ENCODE data around the gene RNF212B. TPM values are rescaled to one million over a fixed set of nuclear protein-coding genes. Genes with fewer than 3 reads are reported as not detected.

Gene RNF212B
- total and polyA plus RNA-seq, 2 of the 13 experiments (the other 11 are each of a cell fraction or from before 2014, with no cell fraction given): 0.05 TPM; not detected in 1

DNA sequence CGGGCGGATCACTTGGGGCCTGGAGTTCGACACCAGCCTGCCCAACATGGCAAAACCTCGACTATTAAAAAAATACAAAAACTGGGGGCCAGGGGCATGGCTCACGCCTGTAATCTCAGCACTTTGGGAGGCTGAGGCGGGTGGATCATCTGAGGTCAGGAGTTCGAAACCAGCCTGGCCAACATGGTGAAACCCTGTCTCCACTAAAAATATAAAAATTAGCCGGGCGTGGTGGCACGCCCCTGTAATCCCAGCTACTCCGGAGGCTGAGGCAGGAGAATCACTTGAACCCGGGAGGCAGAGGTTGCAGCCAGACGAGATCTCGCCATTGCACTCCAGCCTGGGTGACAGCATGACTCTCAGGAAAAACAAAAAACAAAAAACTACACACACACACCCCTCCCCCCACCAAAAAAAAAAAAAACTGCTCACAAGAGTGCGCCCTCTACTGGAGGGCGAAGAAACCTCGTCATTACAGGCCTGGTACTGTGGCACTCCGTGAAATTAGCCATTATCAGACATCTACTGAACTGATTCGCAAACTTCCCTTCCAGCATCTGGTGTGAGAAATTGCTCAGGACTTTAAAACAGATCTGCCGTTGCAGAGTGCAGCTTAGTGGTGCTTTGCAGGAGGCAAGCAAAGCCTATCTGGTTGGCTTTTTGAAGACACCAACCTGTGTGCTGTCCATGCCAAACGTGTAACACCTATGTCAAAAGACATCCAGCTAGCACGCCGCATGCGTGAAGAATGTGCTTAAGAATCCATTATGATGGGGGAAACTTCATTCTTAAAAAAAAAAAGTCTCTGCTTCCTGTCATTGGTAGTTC is 57.2 kb downstream of the RNF212B start (continued):
- TF ChIP-seq, protein P1, sequence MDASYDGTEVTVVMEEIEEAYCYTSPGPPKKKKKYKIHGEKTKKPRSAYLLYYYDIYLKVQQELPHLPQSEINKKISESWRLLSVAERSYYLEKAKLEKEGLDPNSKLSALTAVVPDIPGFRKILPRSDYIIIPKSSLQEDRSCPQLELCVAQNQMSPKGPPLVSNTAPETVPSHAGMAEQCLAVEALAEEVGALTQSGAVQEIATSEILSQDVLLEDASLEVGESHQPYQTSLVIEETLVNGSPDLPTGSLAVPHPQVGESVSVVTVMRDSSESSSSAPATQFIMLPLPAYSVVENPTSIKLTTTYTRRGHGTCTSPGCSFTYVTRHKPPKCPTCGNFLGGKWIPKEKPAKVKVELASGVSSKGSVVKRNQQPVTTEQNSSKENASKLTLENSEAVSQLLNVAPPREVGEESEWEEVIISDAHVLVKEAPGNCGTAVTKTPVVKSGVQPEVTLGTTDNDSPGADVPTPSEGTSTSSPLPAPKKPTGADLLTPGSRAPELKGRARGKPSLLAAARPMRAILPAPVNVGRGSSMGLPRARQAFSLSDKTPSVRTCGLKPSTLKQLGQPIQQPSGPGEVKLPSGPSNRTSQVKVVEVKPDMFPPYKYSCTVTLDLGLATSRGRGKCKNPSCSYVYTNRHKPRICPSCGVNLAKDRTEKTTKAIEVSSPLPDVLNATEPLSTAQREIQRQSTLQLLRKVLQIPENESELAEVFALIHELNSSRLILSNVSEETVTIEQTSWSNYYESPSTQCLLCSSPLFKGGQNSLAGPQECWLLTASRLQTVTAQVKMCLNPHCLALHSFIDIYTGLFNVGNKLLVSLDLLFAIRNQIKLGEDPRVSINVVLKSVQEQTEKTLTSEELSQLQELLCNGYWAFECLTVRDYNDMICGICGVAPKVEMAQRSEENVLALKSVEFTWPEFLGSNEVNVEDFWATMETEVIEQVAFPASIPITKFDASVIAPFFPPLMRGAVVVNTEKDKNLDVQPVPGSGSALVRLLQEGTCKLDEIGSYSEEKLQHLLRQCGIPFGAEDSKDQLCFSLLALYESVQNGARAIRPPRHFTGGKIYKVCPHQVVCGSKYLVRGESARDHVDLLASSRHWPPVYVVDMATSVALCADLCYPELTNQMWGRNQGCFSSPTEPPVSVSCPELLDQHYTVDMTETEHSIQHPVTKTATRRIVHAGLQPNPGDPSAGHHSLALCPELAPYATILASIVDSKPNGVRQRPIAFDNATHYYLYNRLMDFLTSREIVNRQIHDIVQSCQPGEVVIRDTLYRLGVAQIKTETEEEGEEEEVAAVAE (CRISPR knock-in tag; IDR thresholded peaks at IDR 0.05; ENCODE audit: borderline replicate concordance): peak; percentile 15; the same call in 1 of the 2 replicates
- TF ChIP-seq ARNT2 (CRISPR knock-in tag; IDR thresholded peaks at IDR 0.05; ENCODE audit: low read depth) (0 out of 2 replicates have a peak, but pooled peaks have one; percentile 50), MED8 (CRISPR knock-in tag; IDR thresholded peaks at IDR 0.05; ENCODE audit: insufficient replicate concordance) (peak; percentile 45), TP53 (CRISPR knock-in tag; conservative IDR thresholded peaks at IDR 0.05) (0 out of 2 replicates have a peak, but pooled peaks have one; percentile 31), KLF16 (CRISPR knock-in tag; IDR thresholded peaks at IDR 0.05) (peak in 1 of 2 experiments; percentile 63; a peak in 1 of 4 replicates), RFXAP (CRISPR knock-in tag; IDR thresholded peaks at IDR 0.05; ENCODE audit: borderline replicate concordance) (peak; percentile 64), POLR2AphosphoS5 (IDR thresholded peaks at IDR 0.05; ENCODE audit: low read depth, low read length) (no peak; the same call in 1 of the 2 replicates), REPIN1 (CRISPR knock-in tag; IDR thresholded peaks at IDR 0.05; ENCODE audit: borderline replicate concordance, low read depth) (no peak), RAD21 (CRISPR knock-in tag; IDR thresholded peaks at IDR 0.05) (0 out of 2 replicates have a peak, but pooled peaks have one; percentile 33), ZNF549 (CRISPR knock-in tag; IDR thresholded peaks at IDR 0.05) (0 out of 2 replicates have a peak, but pooled peaks have one; percentile 56), ZNF670 (CRISPR knock-in tag; IDR thresholded peaks at IDR 0.05; ENCODE audit: borderline replicate concordance) (no peak)
- TF ChIP-seq, protein P2, sequence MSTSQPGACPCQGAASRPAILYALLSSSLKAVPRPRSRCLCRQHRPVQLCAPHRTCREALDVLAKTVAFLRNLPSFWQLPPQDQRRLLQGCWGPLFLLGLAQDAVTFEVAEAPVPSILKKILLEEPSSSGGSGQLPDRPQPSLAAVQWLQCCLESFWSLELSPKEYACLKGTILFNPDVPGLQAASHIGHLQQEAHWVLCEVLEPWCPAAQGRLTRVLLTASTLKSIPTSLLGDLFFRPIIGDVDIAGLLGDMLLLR (CRISPR knock-in tag; IDR thresholded peaks at IDR 0.05): peak; percentile 47; the same call in 1 of the 2 replicates
- TF ChIP-seq, protein P3, sequence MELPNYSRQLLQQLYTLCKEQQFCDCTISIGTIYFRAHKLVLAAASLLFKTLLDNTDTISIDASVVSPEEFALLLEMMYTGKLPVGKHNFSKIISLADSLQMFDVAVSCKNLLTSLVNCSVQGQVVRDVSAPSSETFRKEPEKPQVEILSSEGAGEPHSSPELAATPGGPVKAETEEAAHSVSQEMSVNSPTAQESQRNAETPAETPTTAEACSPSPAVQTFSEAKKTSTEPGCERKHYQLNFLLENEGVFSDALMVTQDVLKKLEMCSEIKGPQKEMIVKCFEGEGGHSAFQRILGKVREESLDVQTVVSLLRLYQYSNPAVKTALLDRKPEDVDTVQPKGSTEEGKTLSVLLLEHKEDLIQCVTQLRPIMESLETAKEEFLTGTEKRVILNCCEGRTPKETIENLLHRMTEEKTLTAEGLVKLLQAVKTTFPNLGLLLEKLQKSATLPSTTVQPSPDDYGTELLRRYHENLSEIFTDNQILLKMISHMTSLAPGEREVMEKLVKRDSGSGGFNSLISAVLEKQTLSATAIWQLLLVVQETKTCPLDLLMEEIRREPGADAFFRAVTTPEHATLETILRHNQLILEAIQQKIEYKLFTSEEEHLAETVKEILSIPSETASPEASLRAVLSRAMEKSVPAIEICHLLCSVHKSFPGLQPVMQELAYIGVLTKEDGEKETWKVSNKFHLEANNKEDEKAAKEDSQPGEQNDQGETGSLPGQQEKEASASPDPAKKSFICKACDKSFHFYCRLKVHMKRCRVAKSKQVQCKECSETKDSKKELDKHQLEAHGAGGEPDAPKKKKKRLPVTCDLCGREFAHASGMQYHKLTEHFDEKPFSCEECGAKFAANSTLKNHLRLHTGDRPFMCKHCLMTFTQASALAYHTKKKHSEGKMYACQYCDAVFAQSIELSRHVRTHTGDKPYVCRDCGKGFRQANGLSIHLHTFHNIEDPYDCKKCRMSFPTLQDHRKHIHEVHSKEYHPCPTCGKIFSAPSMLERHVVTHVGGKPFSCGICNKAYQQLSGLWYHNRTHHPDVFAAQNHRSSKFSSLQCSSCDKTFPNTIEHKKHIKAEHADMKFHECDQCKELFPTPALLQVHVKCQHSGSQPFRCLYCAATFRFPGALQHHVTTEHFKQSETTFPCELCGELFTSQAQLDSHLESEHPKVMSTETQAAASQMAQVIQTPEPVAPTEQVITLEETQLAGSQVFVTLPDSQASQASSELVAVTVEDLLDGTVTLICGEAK (IDR thresholded peaks at IDR 0.05): no peak
- TF ChIP-seq, protein P3 (CRISPR knock-in tag; IDR thresholded peaks at IDR 0.05): no peak; the same call in 1 of the 2 replicates

All from HepG2 (cell line).